ENCODE data around the gene DBX2.
"Not testable (repeated sequence)": the region's sequence is repeated elsewhere in the genome, so short reads cannot be mapped to it uniquely, and the experiment has no call there.

The DBX2 gene

DNA sequence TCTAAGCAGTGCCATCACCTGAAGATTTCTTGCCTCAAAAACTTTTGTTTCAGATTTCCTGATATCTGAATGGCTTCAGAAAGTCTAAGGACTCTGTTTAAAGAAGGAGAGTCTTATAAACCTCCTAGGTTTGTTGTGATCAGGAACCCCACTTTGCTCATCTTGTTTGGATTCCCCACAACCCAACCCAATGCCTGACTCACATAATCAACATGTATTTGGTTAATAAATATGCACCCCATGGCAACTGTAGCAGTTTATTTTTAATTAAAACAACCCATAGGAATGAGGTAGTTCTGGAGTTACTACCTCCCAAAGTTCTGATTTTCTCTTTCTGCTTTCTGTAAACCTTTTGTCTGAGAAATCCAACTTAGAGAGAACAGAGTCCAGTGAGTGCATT is 51.5 kb downstream of the DBX2 start:
- Histone ChIP-seq H3K4me1 (ENCODE audit: control insufficient read depth, insufficient read depth, low read length) (no peaks in the 10 kb centered on the region), H3K9ac (ENCODE audit: low read depth, low read length) (no peak overlapping the region), H3K27me3 (ENCODE audit: control insufficient read depth, insufficient read depth, low read length) (no peaks in the 10 kb centered on the region), H3K9me3 (ENCODE audit: control insufficient read depth, insufficient read depth, low read length) (no peaks in the 10 kb centered on the region), H3K36me3 (ENCODE audit: control insufficient read depth, insufficient read depth, low read length) (no peaks in the 10 kb centered on the region), H3K4me3 (ENCODE audit: low read depth, low read length) (no peak overlapping the region)

GRCh38 chr12:44993161-44993560 is 57.7 kb downstream of the DBX2 start:
- Histone ChIP-seq H3K4me1 (ENCODE audit: control insufficient read depth, insufficient read depth, low read length) (no peaks in the 10 kb centered on the region), H3K36me3 (ENCODE audit: control insufficient read depth, insufficient read depth, low read length) (no peaks in the 10 kb centered on the region), H3K4me3 (ENCODE audit: low read depth, low read length) (no peak overlapping the region), H3K27me3 (ENCODE audit: control insufficient read depth, insufficient read depth, low read length) (no peaks in the 10 kb centered on the region), H3K9ac (ENCODE audit: low read depth, low read length) (no peak overlapping the region), H3K9me3 (ENCODE audit: control insufficient read depth, insufficient read depth, low read length) (no peaks in the 10 kb centered on the region)

DNA sequence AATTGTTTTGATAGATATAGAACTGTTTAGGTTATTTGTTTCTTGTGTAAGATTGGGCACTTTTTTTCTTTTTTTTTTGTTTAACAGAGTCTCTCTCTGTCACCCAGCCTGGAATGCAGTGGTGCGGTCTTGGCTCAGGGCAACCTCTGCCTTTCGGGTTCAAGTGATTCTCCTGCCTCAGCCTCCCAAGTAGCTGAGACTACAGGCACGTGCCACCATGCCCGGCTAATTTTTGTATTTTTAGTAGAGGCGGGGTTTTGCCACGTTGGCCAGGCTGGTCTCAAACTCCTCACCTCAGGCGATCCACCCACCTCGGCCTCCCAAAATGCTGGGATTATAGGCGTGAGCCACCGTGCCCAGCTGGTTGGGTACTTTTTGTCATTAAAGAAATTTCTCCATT is 66.0 kb downstream of the DBX2 start:
- H3K27me3 ChIP-seq (ENCODE audit: control insufficient read depth, insufficient read depth, low read length); H3K36me3 ChIP-seq (ENCODE audit: control insufficient read depth, insufficient read depth, low read length); H3K4me1 ChIP-seq (ENCODE audit: control insufficient read depth, insufficient read depth, low read length); H3K9ac ChIP-seq (ENCODE audit: low read depth, low read length); H3K4me3 ChIP-seq (ENCODE audit: low read depth, low read length); H3K9me3 ChIP-seq (ENCODE audit: control insufficient read depth, insufficient read depth, low read length): not testable (repeated sequence)

DNA sequence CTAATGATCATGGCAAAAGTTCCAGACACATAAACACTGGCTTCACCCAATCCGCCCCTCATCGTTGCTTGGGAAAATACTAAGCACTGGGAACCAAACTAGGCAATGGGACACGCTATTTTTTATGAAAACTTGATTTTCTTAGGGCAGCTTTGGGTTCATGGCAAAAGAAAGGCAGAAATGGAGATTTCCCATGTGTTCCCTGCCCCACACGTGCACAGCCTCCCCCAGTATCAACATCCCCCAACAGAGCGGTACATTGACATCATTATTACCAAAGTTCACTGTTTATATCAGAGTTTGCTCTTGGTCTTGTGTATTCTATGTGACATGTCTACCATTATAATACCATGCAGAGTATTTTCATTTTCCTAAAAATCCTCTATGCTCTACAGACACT is 71.0 kb downstream of the DBX2 start:
- H3K9me3 ChIP-seq (ENCODE audit: control insufficient read depth, insufficient read depth, low read length), result no peaks in the 10 kb centered on the region
- H3K27me3 ChIP-seq (ENCODE audit: control insufficient read depth, insufficient read depth, low read length), result no peaks in the 10 kb centered on the region
- no peaks in the 10 kb centered on the region for H3K36me3 ChIP-seq (ENCODE audit: control insufficient read depth, insufficient read depth, low read length)
- no peak overlapping the region for H3K4me3 ChIP-seq (ENCODE audit: low read depth, low read length)
- no peaks in the 10 kb centered on the region for H3K4me1 ChIP-seq (ENCODE audit: control insufficient read depth, insufficient read depth, low read length)
- H3K9ac ChIP-seq (ENCODE audit: low read depth, low read length), result no peak overlapping the region

GRCh38 chr12:44976246-44976645 is 74.7 kb downstream of the DBX2 start:
- no peaks in the 10 kb centered on the region for H3K9me3 ChIP-seq (ENCODE audit: control insufficient read depth, insufficient read depth, low read length)
- H3K4me1 ChIP-seq (ENCODE audit: control insufficient read depth, insufficient read depth, low read length), result no peaks in the 10 kb centered on the region
- no peaks in the 10 kb centered on the region for H3K27me3 ChIP-seq (ENCODE audit: control insufficient read depth, insufficient read depth, low read length)
- no peak overlapping the region for H3K4me3 ChIP-seq (ENCODE audit: low read depth, low read length)
- H3K36me3 ChIP-seq (ENCODE audit: control insufficient read depth, insufficient read depth, low read length), result no peaks in the 10 kb centered on the region
- no peak overlapping the region for H3K9ac ChIP-seq (ENCODE audit: low read depth, low read length)

- H3K4me3 ChIP-seq (ENCODE audit: low read depth, low read length), result no peak overlapping the region
- H3K9ac ChIP-seq (ENCODE audit: low read depth, low read length), result no peak overlapping the region
- no peaks in the 10 kb centered on the region for H3K9me3 ChIP-seq (ENCODE audit: control insufficient read depth, insufficient read depth, low read length)
Measured at GRCh38 chr12:44972746-44973421, 78.0 kb downstream of the DBX2 start.

GRCh38 chr12:44968965-44969364 is 81.9 kb downstream of the DBX2 start:
- Histone ChIP-seq H3K9me3 (ENCODE audit: control insufficient read depth, insufficient read depth, low read length) (no peaks in the 10 kb centered on the region), H3K27me3 (ENCODE audit: control insufficient read depth, insufficient read depth, low read length) (no peaks in the 10 kb centered on the region), H3K36me3 (ENCODE audit: control insufficient read depth, insufficient read depth, low read length) (no peaks in the 10 kb centered on the region), H3K4me1 (ENCODE audit: control insufficient read depth, insufficient read depth, low read length) (no peaks in the 10 kb centered on the region), H3K4me3 (ENCODE audit: low read depth, low read length) (no peak overlapping the region), H3K9ac (ENCODE audit: low read depth, low read length) (no peak overlapping the region)

More at GRCh38 chr12:44972746-44973421, 78.0 kb downstream of the DBX2 start:
- no peaks in the 10 kb centered on the region for H3K36me3 ChIP-seq (ENCODE audit: control insufficient read depth, insufficient read depth, low read length)
- H3K4me1 ChIP-seq (ENCODE audit: control insufficient read depth, insufficient read depth, low read length), result no peaks in the 10 kb centered on the region
- no peaks in the 10 kb centered on the region for H3K27me3 ChIP-seq (ENCODE audit: control insufficient read depth, insufficient read depth, low read length)

Measured in iPS-15b (cell line).